OCI-LY1 (cell line): Measurements from ENCODE around the gene TUFT1.

Source experiments
- H2AFZ ChIP-seq: fragments of 200-600 bp; sonication (generic), shearing (Covaris generic); 2 replicates; pipeline ENCODE4 v1.6.0; 2014; ENCODE audit warnings: antibody characterized with exemption, mild to moderate bottlenecking, low read length
- H3F3A ChIP-seq: fragments of 200-600 bp; sonication (generic), shearing (Covaris generic); 2 replicates; pipeline ENCODE4 v1.6.0; 2014; ENCODE audit warnings: mild to moderate bottlenecking, antibody characterized with exemption, low read length, moderate library complexity; ENCODE audit not compliant: insufficient read depth
- H3K27ac ChIP-seq: fragments of 200-600 bp; sonication (generic); 2 replicates; pipeline ENCODE4 v1.5.1; 2014; ENCODE audit warnings: low read length, mixed run types, mild to moderate bottlenecking, low read depth; ENCODE audit not compliant: poor library complexity, severe bottlenecking
- H3K27me3 ChIP-seq: fragments of 200-600 bp; sonication (generic); 2 replicates; pipeline ENCODE4 v1.6.0; 2014; ENCODE audit warnings: antibody characterized with exemption, mild to moderate bottlenecking, low read length, moderate library complexity; ENCODE audit not compliant: insufficient read depth
- H3K36me3 ChIP-seq: fragments of 200-600 bp; sonication (generic); 2 replicates; pipeline ENCODE4 v1.6.1; 2014; ENCODE audit warnings: mild to moderate bottlenecking, antibody characterized with exemption, low read length, moderate library complexity, mixed read lengths; ENCODE audit not compliant: insufficient read depth
- H3K4me1 ChIP-seq: fragments of 200-600 bp; sonication (generic); 2 replicates; pipeline ENCODE4 v1.5.1; 2014; ENCODE audit warnings: mild to moderate bottlenecking, low read length, moderate library complexity; ENCODE audit not compliant: insufficient read depth, severe bottlenecking
- H3K4me2 ChIP-seq: fragments of 200-600 bp; sonication (generic), shearing (Covaris generic); 2 replicates; pipeline ENCODE4 v1.6.1; 2014; ENCODE audit warnings: low read length
- H3K4me3 ChIP-seq: fragments of 200-600 bp; sonication (generic); 2 replicates; pipeline ENCODE4 v1.5.1; 2014; ENCODE audit warnings: low read length, low read depth, mild to moderate bottlenecking, mixed read lengths; ENCODE audit not compliant: poor library complexity, severe bottlenecking
- H3K79me2 ChIP-seq: fragments of 200-600 bp; shearing (Covaris generic); 2 replicates; pipeline ENCODE4 v1.6.1; 2016; ENCODE audit warnings: mixed run types, low read length, mixed read lengths; ENCODE audit not compliant: insufficient read depth
- H3K9ac ChIP-seq: fragments of 200-600 bp; sonication (generic), shearing (Covaris generic); 2 replicates; pipeline ENCODE4 v1.6.1; 2014; ENCODE audit warnings: mild to moderate bottlenecking, low read length, mixed read lengths
- H3K9me2 ChIP-seq: fragments of 200-600 bp; sonication (generic), shearing (Covaris generic); 2 replicates; pipeline ENCODE4 v1.6.1; 2014; ENCODE audit warnings: low read depth, mild to moderate bottlenecking, low read length, mixed read lengths
- H3K9me3 ChIP-seq: fragments of 200-600 bp; shearing (Covaris generic); 2 replicates; pipeline ENCODE4 v1.6.1; 2014; ENCODE audit warnings: low read length, mixed read lengths
- H4K20me1 ChIP-seq: fragments of 200-600 bp; sonication (generic), shearing (Covaris generic); 2 replicates; pipeline ENCODE4 v1.6.0; 2016; ENCODE audit warnings: mild to moderate bottlenecking, low read length; ENCODE audit not compliant: insufficient read depth
- CTCF ChIP-seq: fragments of 200-600 bp; sonication (generic), shearing (Covaris generic); IDR thresholded peaks from 2 replicates; pipeline ENCODE4 v1.5.1; 2017; ENCODE audit warnings: mild to moderate bottlenecking, antibody characterized with exemption, low read length, moderate library complexity, mixed read lengths
- EZH2 ChIP-seq: fragments of 200-600 bp; sonication (generic), shearing (Covaris generic); IDR thresholded peaks from 2 replicates; pipeline ENCODE4 v1.8.0; 2017; ENCODE audit warnings: borderline replicate concordance, mixed run types, mild to moderate bottlenecking, antibody characterized with exemption, low read length, moderate library complexity, mixed read lengths

Gene TUFT1

GRCh38 chr1:151514366-151514765, 25.7 kb upstream of the TUFT1 start:
- no peaks in the 10 kb centered on the region for H3F3A ChIP-seq
- H3K4me2 ChIP-seq: no peak overlapping the region
- H3K9me3 ChIP-seq: no peaks in the 10 kb centered on the region
- H4K20me1 ChIP-seq: no peaks in the 10 kb centered on the region
- TF ChIP-seq CTCF: no peak
- no peak for TF ChIP-seq EZH2
- H3K79me2 ChIP-seq: no peaks in the 10 kb centered on the region
- H2AFZ ChIP-seq: no peak overlapping the region
- no peaks in the 10 kb centered on the region for H3K36me3 ChIP-seq
- peaks cover 21% of the 10 kb centered on the region for H3K4me1 ChIP-seq
- no peaks in the 10 kb centered on the region for H3K9me2 ChIP-seq
- no peak overlapping the region for H3K4me3 ChIP-seq
- H3K27ac ChIP-seq: no peak overlapping the region
- H3K9ac ChIP-seq: no peak overlapping the region
- no peaks in the 10 kb centered on the region for H3K27me3 ChIP-seq

GRCh38 chr1:151515265-151515664, 24.8 kb upstream of the TUFT1 start:
- TF ChIP-seq EZH2: no peak
- Histone ChIP-seq H3K36me3 (no peaks in the 10 kb centered on the region), H3K79me2 (no peaks in the 10 kb centered on the region), H3K4me2 (no peak overlapping the region), H3K9me3 (no peaks in the 10 kb centered on the region), H2AFZ (no peak overlapping the region), H3K27ac (no peak overlapping the region), H3K4me1 (peaks cover 18% of the 10 kb centered on the region), H3K4me3 (no peak overlapping the region), H4K20me1 (no peaks in the 10 kb centered on the region), H3K9ac (no peak overlapping the region), H3F3A (no peaks in the 10 kb centered on the region), H3K9me2 (no peaks in the 10 kb centered on the region), H3K27me3 (no peaks in the 10 kb centered on the region)

GRCh38 chr1:151516031-151516511, 24.0 kb upstream of the TUFT1 start:
- Histone ChIP-seq H4K20me1 (no peaks in the 10 kb centered on the region), H3K9me3 (no peaks in the 10 kb centered on the region), H2AFZ (no peak overlapping the region), H3K27me3 (no peaks in the 10 kb centered on the region), H3K4me2 (no peak overlapping the region), H3K27ac (no peak overlapping the region), H3K4me3 (no peak overlapping the region), H3K79me2 (no peaks in the 10 kb centered on the region), H3K4me1 (peaks cover 11% of the 10 kb centered on the region), H3K36me3 (no peaks in the 10 kb centered on the region), H3K9ac (no peak overlapping the region), H3K9me2 (no peaks in the 10 kb centered on the region), H3F3A (no peaks in the 10 kb centered on the region)
- TF ChIP-seq CTCF (no peak), EZH2 (no peak)

GRCh38 chr1:151518431-151518830, 21.7 kb upstream of the TUFT1 start:
- H3K4me2 ChIP-seq: no peak overlapping the region
- H3K27me3 ChIP-seq: no peaks in the 10 kb centered on the region
- no peaks in the 10 kb centered on the region for H3K4me1 ChIP-seq
- H3K79me2 ChIP-seq: no peaks in the 10 kb centered on the region
- H2AFZ ChIP-seq: no peak overlapping the region
- TF ChIP-seq EZH2: no peak
- TF ChIP-seq CTCF: no peak
- no peaks in the 10 kb centered on the region for H3K9me2 ChIP-seq
- no peaks in the 10 kb centered on the region for H4K20me1 ChIP-seq
- H3K9ac ChIP-seq: no peak overlapping the region
- H3K27ac ChIP-seq: no peak overlapping the region
- no peaks in the 10 kb centered on the region for H3F3A ChIP-seq
- H3K9me3 ChIP-seq: no peaks in the 10 kb centered on the region
- H3K36me3 ChIP-seq: no peaks in the 10 kb centered on the region
- H3K4me3 ChIP-seq: no peak overlapping the region
